Measurements from ENCODE around the gene BAIAP3.

The BAIAP3 gene

GRCh38 chr16:1393613-1394176 is 60.2 kb downstream of the BAIAP3 start:
- H3K4me3 ChIP-seq (ENCODE audit: low read depth, low read length) = no peak overlapping the region
- no peak for TF ChIP-seq CTCF (IDR thresholded peaks at IDR 0.05; ENCODE audit: low read depth, low read length)
- no peaks in the 10 kb centered on the region for H3K36me3 ChIP-seq
- no peaks in the 10 kb centered on the region for H3K9me3 ChIP-seq
- H3K4me1 ChIP-seq = no peaks in the 10 kb centered on the region
- no peak for DNase-seq
- H3K27me3 ChIP-seq = no peaks in the 10 kb centered on the region

DNA sequence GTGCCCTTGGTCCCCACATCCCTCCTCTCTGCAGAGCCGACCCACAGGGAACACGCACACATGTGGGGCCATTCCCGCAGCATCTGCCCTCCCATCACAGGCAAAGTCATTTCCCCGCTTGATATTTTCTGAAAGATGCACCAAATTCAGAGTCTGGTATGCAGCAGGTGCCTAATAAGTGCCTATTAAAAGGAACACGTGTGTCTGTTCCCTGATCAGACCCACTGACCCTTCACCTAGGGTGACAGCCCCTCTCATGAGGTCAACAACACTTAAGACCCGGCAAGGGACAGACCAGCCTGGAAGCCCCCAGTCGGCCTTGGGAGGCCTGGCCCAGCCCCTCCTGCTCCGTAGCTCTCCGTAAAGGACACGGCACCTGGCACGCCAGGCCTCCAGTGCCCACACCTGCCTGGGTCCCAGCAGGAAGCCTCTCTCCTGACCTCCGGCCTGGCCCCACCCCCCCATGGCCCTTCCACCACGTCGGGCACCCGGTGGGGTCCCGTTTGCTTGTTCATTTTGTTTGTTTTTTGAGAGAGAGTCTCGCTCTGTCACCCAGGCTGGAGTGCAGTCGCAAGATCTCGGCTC is 61.0 kb downstream of the BAIAP3 start:
- Histone ChIP-seq H3K4me1 (no peaks in the 10 kb centered on the region), H3K4me3 (ENCODE audit: low read depth, low read length) (no peak overlapping the region), H3K36me3 (no peaks in the 10 kb centered on the region), H3K9me3 (no peaks in the 10 kb centered on the region), H3K27me3 (no peaks in the 10 kb centered on the region)
- TF ChIP-seq CTCF (IDR thresholded peaks at IDR 0.05; ENCODE audit: low read depth, low read length) = no peak
- DNase-seq = no peak

GRCh38 chr16:1395444-1396031 is 62.1 kb downstream of the BAIAP3 start:
- no peaks in the 10 kb centered on the region for H3K4me1 ChIP-seq
- no peaks in the 10 kb centered on the region for H3K9me3 ChIP-seq
- H3K36me3 ChIP-seq = no peaks in the 10 kb centered on the region
- no peak overlapping the region for H3K4me3 ChIP-seq (ENCODE audit: low read depth, low read length)
- H3K27me3 ChIP-seq = no peaks in the 10 kb centered on the region
- TF ChIP-seq CTCF (IDR thresholded peaks at IDR 0.05; ENCODE audit: low read depth, low read length) = no peak
- no peak for DNase-seq

GRCh38 chr16:1397779-1398178 is 64.3 kb downstream of the BAIAP3 start:
- no peak for TF ChIP-seq CTCF (IDR thresholded peaks at IDR 0.05; ENCODE audit: low read depth, low read length)
- no peak for DNase-seq
- Histone ChIP-seq H3K4me1 (no peaks in the 10 kb centered on the region), H3K9me3 (no peaks in the 10 kb centered on the region), H3K27me3 (no peaks in the 10 kb centered on the region), H3K36me3 (peaks cover 2% of the 10 kb centered on the region; the same call in 1 of the 2 replicates), H3K4me3 (ENCODE audit: low read depth, low read length) (no peak overlapping the region)

DNA sequence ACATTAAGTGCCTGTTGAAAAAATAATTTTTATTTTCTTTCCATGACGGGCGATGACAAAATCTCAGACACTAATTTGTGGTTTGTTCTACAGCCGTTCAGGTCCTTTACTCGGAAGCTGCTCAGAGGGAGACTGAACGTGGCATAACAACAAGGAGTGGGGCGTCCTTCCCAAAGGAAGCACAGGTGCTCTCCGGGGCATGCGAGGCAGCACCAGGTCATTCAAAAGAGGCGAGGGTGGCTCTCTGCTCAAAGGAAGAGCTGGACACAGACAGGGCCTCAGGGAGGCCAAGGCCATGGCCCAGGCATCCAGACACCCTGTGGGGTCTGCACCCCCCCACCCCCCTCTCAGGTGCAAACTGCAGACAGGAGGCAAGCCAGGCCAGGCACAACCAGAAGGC is 64.9 kb downstream of the BAIAP3 start:
- DNase-seq = no peak
- TF ChIP-seq CTCF (IDR thresholded peaks at IDR 0.05; ENCODE audit: low read depth, low read length) = no peak
- Histone ChIP-seq H3K36me3 (peaks cover 2% of the 10 kb centered on the region; the same call in 1 of the 2 replicates), H3K4me1 (no peaks in the 10 kb centered on the region), H3K9me3 (no peaks in the 10 kb centered on the region), H3K4me3 (ENCODE audit: low read depth, low read length) (no peak overlapping the region), H3K27me3 (no peaks in the 10 kb centered on the region)

Data from BE2C (cell line).